DND-41 (cell line): ENCODE measurements around the gene EID2B.

Source experiments
- ATAC-seq: fragments of 200-7000 bp; cut with Tn5 transposase; 3 replicates; pipeline ENCODE4 v1.9.1; 2021; ENCODE audit warnings: low read depth; ENCODE audit not compliant: insufficient read depth
- DNase-seq: peaks from one replicate; pipeline ENCODE4 v3.0.0-alpha.2; 2020
- H2AFZ ChIP-seq: 2 replicates; pipeline ENCODE4 v1.6.0; 2012; ENCODE audit warnings: low read depth, low read length
- H3K27ac ChIP-seq: 2 replicates; pipeline ENCODE4 v1.5.1; 2012; ENCODE audit warnings: low read length, inconsistent platforms
- H3K27me3 ChIP-seq: fragments of 200-600 bp; sonication (generic); 2 replicates; pipeline ENCODE4 v1.6.0; 2012; ENCODE audit warnings: low read length, mild to moderate bottlenecking, inconsistent platforms; ENCODE audit not compliant: insufficient read depth, poor library complexity
- H3K36me3 ChIP-seq: 2 replicates; pipeline ENCODE4 v1.5.1; 2012; ENCODE audit warnings: low read length, inconsistent platforms; ENCODE audit not compliant: insufficient read depth
- H3K4me1 ChIP-seq: 2 replicates; pipeline ENCODE4 v1.5.1; 2012; ENCODE audit warnings: mild to moderate bottlenecking, low read length; ENCODE audit not compliant: insufficient read depth
- H3K4me2 ChIP-seq: 2 replicates; pipeline ENCODE4 v1.6.0; 2012; ENCODE audit warnings: mild to moderate bottlenecking, moderate library complexity, low read length, inconsistent platforms; ENCODE audit not compliant: insufficient read depth
- H3K4me3 ChIP-seq, 2 experiments: fragments of 200-600 bp in 1 of 2; shearing (Covaris generic) in 1 of 2; 2 replicates each; pipeline ENCODE4 v1.5.1; 2012 to 2016; ENCODE audit warnings: inconsistent platforms in 2 of 2, low read length in 2 of 2, mild to moderate bottlenecking in 2 of 2, low read depth in 1 of 2, moderate library complexity in 1 of 2
- H3K79me2 ChIP-seq: 2 replicates; pipeline ENCODE4 v1.6.0; 2012; ENCODE audit warnings: low read length, inconsistent platforms; ENCODE audit not compliant: insufficient read depth
- H3K9ac ChIP-seq: 2 replicates; pipeline ENCODE4 v1.6.0; 2012; ENCODE audit warnings: low read depth, mild to moderate bottlenecking, inconsistent platforms, low read length, moderate library complexity
- H3K9me3 ChIP-seq: 2 replicates; pipeline ENCODE4 v1.5.1; 2012; ENCODE audit warnings: low read length, moderate library complexity, mild to moderate bottlenecking, inconsistent platforms; ENCODE audit not compliant: insufficient read depth, severe bottlenecking
- H4K20me1 ChIP-seq: 2 replicates; pipeline ENCODE4 v1.6.0; 2012; ENCODE audit warnings: low read length; ENCODE audit not compliant: insufficient read depth
- EZH2 ChIP-seq: IDR thresholded peaks from 3 replicates; pipeline ENCODE4 v1.6.1; 2012; ENCODE audit warnings: borderline replicate concordance, low read depth, mild to moderate bottlenecking, moderate library complexity, low read length, inconsistent platforms; ENCODE audit not compliant: severe bottlenecking
- TF ChIP-seq, protein P1 (sequence below): IDR thresholded peaks from 2 replicates; pipeline ENCODE4 v1.5.1; 2012; ENCODE audit warnings: borderline replicate concordance, low read length, moderate library complexity, mild to moderate bottlenecking; ENCODE audit not compliant: poor library complexity, severe bottlenecking; ENCODE audit errors: extremely low read depth

Gene EID2B

DNA sequence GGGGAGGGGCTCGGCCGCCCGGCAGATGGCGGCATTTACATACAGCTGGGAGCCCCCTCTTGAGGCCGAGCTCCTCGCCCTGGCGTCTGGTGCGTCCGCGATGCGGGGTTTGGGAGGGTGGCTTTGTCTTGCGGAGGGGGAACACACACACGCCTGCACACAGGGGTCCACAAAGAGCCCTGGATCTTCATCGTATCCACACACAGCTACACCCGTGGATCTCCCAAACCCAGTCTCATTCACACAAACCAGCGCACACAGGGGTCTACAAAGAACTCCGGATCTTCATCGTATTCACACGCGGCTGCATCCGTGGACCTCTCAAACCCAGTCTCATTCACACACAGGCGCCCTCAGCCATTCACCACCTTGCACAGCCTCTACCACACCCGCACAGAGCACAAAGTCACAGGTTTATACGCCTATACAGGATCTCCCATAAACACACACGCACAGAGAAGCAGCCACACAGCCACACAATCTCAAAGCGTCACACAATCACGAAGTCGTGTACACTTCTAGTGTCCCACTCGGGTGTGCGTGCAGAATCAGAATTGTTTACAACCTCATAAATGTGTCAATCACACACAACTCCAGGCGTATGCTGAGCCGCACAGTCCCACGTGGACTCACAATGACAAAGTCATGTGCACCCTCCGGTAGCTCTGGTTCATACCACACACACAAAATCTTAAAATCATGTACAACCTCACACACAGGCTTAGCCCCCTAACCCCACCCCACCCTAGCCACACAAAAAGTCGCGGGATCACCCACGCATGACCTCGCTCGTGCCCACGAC is 34.5 kb downstream of the EID2B start:
- H3K9ac ChIP-seq, result no peak overlapping the region
- H2AFZ ChIP-seq, result no peak overlapping the region
- H3K79me2 ChIP-seq, result no peaks in the 10 kb centered on the region
- H3K9me3 ChIP-seq, result no peaks in the 10 kb centered on the region
- H3K27ac ChIP-seq, result no peak overlapping the region
- peak; percentile 25 for DNase-seq
- no peaks in the 10 kb centered on the region for H3K36me3 ChIP-seq
- no peaks in the 10 kb centered on the region for H4K20me1 ChIP-seq
- peak; percentile 70 for TF ChIP-seq EZH2
- TF ChIP-seq, protein P1, sequence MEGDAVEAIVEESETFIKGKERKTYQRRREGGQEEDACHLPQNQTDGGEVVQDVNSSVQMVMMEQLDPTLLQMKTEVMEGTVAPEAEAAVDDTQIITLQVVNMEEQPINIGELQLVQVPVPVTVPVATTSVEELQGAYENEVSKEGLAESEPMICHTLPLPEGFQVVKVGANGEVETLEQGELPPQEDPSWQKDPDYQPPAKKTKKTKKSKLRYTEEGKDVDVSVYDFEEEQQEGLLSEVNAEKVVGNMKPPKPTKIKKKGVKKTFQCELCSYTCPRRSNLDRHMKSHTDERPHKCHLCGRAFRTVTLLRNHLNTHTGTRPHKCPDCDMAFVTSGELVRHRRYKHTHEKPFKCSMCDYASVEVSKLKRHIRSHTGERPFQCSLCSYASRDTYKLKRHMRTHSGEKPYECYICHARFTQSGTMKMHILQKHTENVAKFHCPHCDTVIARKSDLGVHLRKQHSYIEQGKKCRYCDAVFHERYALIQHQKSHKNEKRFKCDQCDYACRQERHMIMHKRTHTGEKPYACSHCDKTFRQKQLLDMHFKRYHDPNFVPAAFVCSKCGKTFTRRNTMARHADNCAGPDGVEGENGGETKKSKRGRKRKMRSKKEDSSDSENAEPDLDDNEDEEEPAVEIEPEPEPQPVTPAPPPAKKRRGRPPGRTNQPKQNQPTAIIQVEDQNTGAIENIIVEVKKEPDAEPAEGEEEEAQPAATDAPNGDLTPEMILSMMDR, result peak; percentile 53
- H3K4me1 ChIP-seq, result peaks cover 5% of the 10 kb centered on the region
- peak; percentile 50; the same call in 2 of the 3 replicates for ATAC-seq
- no peak overlapping the region for H3K4me3 ChIP-seq
- H3K27me3 ChIP-seq, result peaks cover 20% of the 10 kb centered on the region
- 0 out of 2 replicates have a peak overlapping the region, but pooled peaks have one; percentile 6 for H3K4me2 ChIP-seq

GRCh38 chr19:39497701-39497995 is 35.0 kb downstream of the EID2B start:
- Histone ChIP-seq H3K4me1 (peaks cover 5% of the 10 kb centered on the region), H3K9ac (no peak overlapping the region), H3K27ac (no peak overlapping the region), H3K79me2 (no peaks in the 10 kb centered on the region), H3K9me3 (no peaks in the 10 kb centered on the region), H4K20me1 (no peaks in the 10 kb centered on the region), H3K4me3 (no peak overlapping the region), H3K27me3 (peaks cover 20% of the 10 kb centered on the region), H2AFZ (no peak overlapping the region), H3K4me2 (0 out of 2 replicates have a peak overlapping the region, but pooled peaks have one; percentile 6), H3K36me3 (no peaks in the 10 kb centered on the region)
- ATAC-seq (no peak), DNase-seq (no peak)
- TF ChIP-seq EZH2, result no peak
- TF ChIP-seq, protein P1, result no peak

GRCh38 chr19:39496063-39496462 is 36.6 kb downstream of the EID2B start:
- H3K36me3 ChIP-seq, result peaks cover 10% of the 10 kb centered on the region; the same call in 1 of the 2 replicates
- no peak overlapping the region for H3K9ac ChIP-seq
- no peak overlapping the region for H3K4me3 ChIP-seq
- H4K20me1 ChIP-seq, result no peaks in the 10 kb centered on the region
- H3K9me3 ChIP-seq, result no peaks in the 10 kb centered on the region
- ATAC-seq (no peak), DNase-seq (no peak)
- peaks cover 20% of the 10 kb centered on the region for H3K27me3 ChIP-seq
- no peaks in the 10 kb centered on the region for H3K79me2 ChIP-seq
- peaks cover 5% of the 10 kb centered on the region for H3K4me1 ChIP-seq
- H3K4me2 ChIP-seq, result no peak overlapping the region
- no peak overlapping the region for H3K27ac ChIP-seq
- TF ChIP-seq, protein P1, result no peak
- no peak for TF ChIP-seq EZH2
- H2AFZ ChIP-seq, result no peak overlapping the region
